Neuronal stem cell (in vitro differentiated cells): ENCODE data around the gene EGLN1.

ENCODE experiments used
- DNase-seq: peaks from one replicate; pipeline ENCODE4 v3.0.0-alpha.2; 2013; ENCODE audit warnings: low spot score
- H2AFZ ChIP-seq: one replicate; pipeline ENCODE4 v1.6.1; 2013; ENCODE audit warnings: mild to moderate bottlenecking, low read length, inconsistent platforms
- H2AK5ac ChIP-seq: 2 replicates; pipeline ENCODE4 v1.6.1; 2013; ENCODE audit warnings: low read depth, mild to moderate bottlenecking, inconsistent platforms, low read length, moderate library complexity, mixed read lengths
- H2BK120ac ChIP-seq: 2 replicates; pipeline ENCODE4 v1.6.1; 2013; ENCODE audit warnings: low read depth, mild to moderate bottlenecking, inconsistent platforms, low read length, moderate library complexity, mixed read lengths
- H2BK12ac ChIP-seq: one replicate; pipeline ENCODE4 v1.6.1; 2013; ENCODE audit warnings: low read length, inconsistent platforms
- H2BK15ac ChIP-seq: 2 replicates; pipeline ENCODE4 v1.6.1; 2013; ENCODE audit warnings: mild to moderate bottlenecking, low read length, inconsistent platforms, mixed read lengths
- H2BK5ac ChIP-seq: one replicate; pipeline ENCODE4 v1.6.1; 2013; ENCODE audit warnings: inconsistent platforms, mild to moderate bottlenecking, low read length, moderate library complexity
- H3K14ac ChIP-seq: one replicate; pipeline ENCODE4 v1.6.1; 2013; ENCODE audit warnings: low read length, inconsistent platforms
- H3K18ac ChIP-seq: 2 replicates; pipeline ENCODE4 v1.6.1; 2013; ENCODE audit warnings: low read length, inconsistent platforms
- H3K23ac ChIP-seq: 2 replicates; pipeline ENCODE4 v1.6.1; 2013; ENCODE audit warnings: low read depth, mild to moderate bottlenecking, mixed read lengths, low read length, inconsistent platforms; ENCODE audit not compliant: poor library complexity
- H3K27ac ChIP-seq: replicated peaks from 3 replicates; pipeline ENCODE4 v1.5.1; 2013; ENCODE audit warnings: low read length, inconsistent platforms
- H3K27me3 ChIP-seq, 3 experiments: 2 replicates each; pipeline ENCODE4 v1.6.1; 2013; ENCODE audit warnings: low read length in 3 of 3, mild to moderate bottlenecking in 2 of 3, inconsistent platforms in 1 of 3, low read depth in 1 of 3, mixed read lengths in 1 of 3, moderate library complexity in 1 of 3; ENCODE audit not compliant: control insufficient read depth in 3 of 3, insufficient read depth in 3 of 3
- H3K36me3 ChIP-seq, 2 donors: replicated peaks in 1 of 2; 2 replicates each; pipeline ENCODE4 v1.6.1; 2013; ENCODE audit warnings: low read length in 2 of 2; ENCODE audit not compliant: control insufficient read depth in 2 of 2, insufficient read depth in 2 of 2
- H3K4ac ChIP-seq: 2 replicates; pipeline ENCODE4 v1.6.1; 2013; ENCODE audit warnings: inconsistent platforms, mild to moderate bottlenecking, low read length, moderate library complexity
- H3K4me1 ChIP-seq, 2 donors: 1 replicate in 1 of 2; 2 replicates in 1 of 2; pipeline ENCODE4 v1.6.1; 2013; ENCODE audit warnings: low read length in 2 of 2, low read depth in 1 of 2; ENCODE audit not compliant: control insufficient read depth in 2 of 2, insufficient read depth in 1 of 2
- H3K4me2 ChIP-seq: one replicate; pipeline ENCODE4 v1.6.1; 2013; ENCODE audit warnings: mild to moderate bottlenecking, low read length, inconsistent platforms; ENCODE audit not compliant: insufficient read depth, poor library complexity, severe bottlenecking
- H3K4me3 ChIP-seq, 2 donors: 2 replicates each; pipeline ENCODE4 v1.5.1; 2013; ENCODE audit warnings: low read length in 2 of 2, mild to moderate bottlenecking in 2 of 2, inconsistent platforms in 1 of 2, moderate library complexity in 1 of 2
- H3K79me1 ChIP-seq: one replicate; pipeline ENCODE4 v1.6.1; 2013; ENCODE audit warnings: low read depth, mild to moderate bottlenecking, inconsistent platforms, low read length, moderate library complexity
- H3K9ac ChIP-seq: one replicate; pipeline ENCODE4 v1.6.1; 2013; ENCODE audit warnings: mild to moderate bottlenecking, low read depth, low read length, inconsistent platforms; ENCODE audit not compliant: poor library complexity
- H3K9me3 ChIP-seq, 2 donors: replicated peaks in 1 of 2; 2 replicates each; pipeline versions ENCODE3 to v1.6.1; 2013; ENCODE audit warnings: low read length in 2 of 2, mild to moderate bottlenecking in 2 of 2, inconsistent platforms in 1 of 2, low read depth in 1 of 2, mixed read lengths in 1 of 2, moderate library complexity in 1 of 2; ENCODE audit not compliant: control insufficient read depth in 2 of 2, insufficient read depth in 1 of 2
- H4K8ac ChIP-seq: one replicate; pipeline ENCODE4 v1.6.1; 2013; ENCODE audit warnings: low read depth, mild to moderate bottlenecking, inconsistent platforms, low read length, moderate library complexity
- H4K91ac ChIP-seq: one replicate; pipeline ENCODE4 v1.6.1; 2013; ENCODE audit warnings: low read length, low read depth, mild to moderate bottlenecking, inconsistent platforms; ENCODE audit not compliant: poor library complexity
- WGBS, 2 donors: extraction: QIAGEN DNeasy Blood & Tissue Kit; methylation state at CpG; one replicate each; pipeline ENCODE4 v1.1.7; 2013; ENCODE audit warnings: missing lambda C conversion rate in 2 of 2, mixed read lengths in 1 of 2; ENCODE audit not compliant: insufficient read length in 2 of 2, insufficient replicate concordance in 1 of 2; ENCODE audit errors: extremely low coverage in 2 of 2; 5-methylcytosine and 5-hydroxymethylcytosine counted together

EGLN1 gene

DNA sequence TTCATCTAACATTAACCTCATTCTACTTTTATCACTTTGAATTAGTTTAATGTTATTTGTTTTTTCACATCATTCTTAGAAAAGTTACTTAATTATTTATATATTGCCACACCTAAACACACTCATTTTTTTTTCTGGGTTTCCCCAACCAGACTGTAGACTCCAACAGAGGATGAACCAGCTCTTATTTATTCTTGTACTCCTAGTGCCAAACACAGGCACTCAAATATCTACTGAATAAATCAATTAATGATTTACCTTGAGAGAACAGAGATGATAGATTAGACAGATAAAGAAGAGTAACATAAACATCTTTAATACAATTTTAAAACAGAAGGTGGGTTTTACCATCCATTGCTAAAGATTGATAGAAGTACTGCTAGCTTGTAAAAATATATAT lies 35.6 kb downstream of the EGLN1 start:
- Histone ChIP-seq H2BK120ac (no peak overlapping the region), H3K18ac (no peak overlapping the region), H3K27ac (no peak overlapping the region), H3K4me2 (no peak overlapping the region), H3K14ac (no peak overlapping the region), H3K9me3 (no peaks in the 10 kb centered on the region), H2BK12ac (no peak overlapping the region), H2BK15ac (no peak overlapping the region), H2AFZ (no peak overlapping the region), H3K9ac (no peak overlapping the region), H2BK5ac (no peak overlapping the region), H3K4ac (no peak overlapping the region), H3K4me1 (no peaks in the 10 kb centered on the region), H4K8ac (no peak overlapping the region), H3K4me3 (no peak overlapping the region), H2AK5ac (no peak overlapping the region), H3K27me3 (no peaks in the 10 kb centered on the region), H3K36me3 (no peaks in the 10 kb centered on the region), H4K91ac (no peak overlapping the region), H3K79me1 (no peaks in the 10 kb centered on the region), H3K23ac (no peak overlapping the region)
- no peak for DNase-seq

DNA sequence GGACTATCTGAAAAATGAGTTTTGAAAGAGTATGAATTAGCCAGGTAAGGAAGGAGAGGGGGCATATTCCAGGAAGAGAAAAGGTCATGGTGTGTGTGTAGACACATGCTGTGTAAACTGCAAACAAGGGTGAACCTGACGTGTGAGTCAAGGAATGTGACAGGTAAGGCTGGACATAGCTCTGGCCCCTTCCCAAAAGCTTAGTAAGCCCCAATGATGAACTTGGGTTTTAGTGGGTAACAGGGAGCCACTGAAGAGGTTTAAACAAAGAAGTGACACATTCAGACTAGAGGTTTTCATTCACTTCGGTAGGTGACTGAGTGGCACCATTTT lies 36.7 kb downstream of the EGLN1 start:
- H3K27me3 ChIP-seq = no peaks in the 10 kb centered on the region
- H3K9me3 ChIP-seq = no peaks in the 10 kb centered on the region
- H2AFZ ChIP-seq = no peak overlapping the region
- no peak overlapping the region for H2BK15ac ChIP-seq
- H3K4me3 ChIP-seq = no peak overlapping the region
- DNase-seq = no peak
- H3K79me1 ChIP-seq = no peaks in the 10 kb centered on the region
- H3K4me2 ChIP-seq = no peak overlapping the region
- no peak overlapping the region for H3K9ac ChIP-seq
- H3K4ac ChIP-seq = no peak overlapping the region
- H3K27ac ChIP-seq = no peak overlapping the region
- H2BK12ac ChIP-seq = no peak overlapping the region
- H3K23ac ChIP-seq = no peak overlapping the region
- no peaks in the 10 kb centered on the region for H3K36me3 ChIP-seq
- H4K91ac ChIP-seq = no peak overlapping the region
- no peak overlapping the region for H4K8ac ChIP-seq
- H2BK5ac ChIP-seq = no peak overlapping the region
- no peaks in the 10 kb centered on the region for H3K4me1 ChIP-seq
- H2BK120ac ChIP-seq = no peak overlapping the region
- no peak overlapping the region for H2AK5ac ChIP-seq
- no peak overlapping the region for H3K18ac ChIP-seq
- no peak overlapping the region for H3K14ac ChIP-seq
- WGBS, 2 donors = no CpG with 5 or more reads among the region's 2 CpGs

DNA sequence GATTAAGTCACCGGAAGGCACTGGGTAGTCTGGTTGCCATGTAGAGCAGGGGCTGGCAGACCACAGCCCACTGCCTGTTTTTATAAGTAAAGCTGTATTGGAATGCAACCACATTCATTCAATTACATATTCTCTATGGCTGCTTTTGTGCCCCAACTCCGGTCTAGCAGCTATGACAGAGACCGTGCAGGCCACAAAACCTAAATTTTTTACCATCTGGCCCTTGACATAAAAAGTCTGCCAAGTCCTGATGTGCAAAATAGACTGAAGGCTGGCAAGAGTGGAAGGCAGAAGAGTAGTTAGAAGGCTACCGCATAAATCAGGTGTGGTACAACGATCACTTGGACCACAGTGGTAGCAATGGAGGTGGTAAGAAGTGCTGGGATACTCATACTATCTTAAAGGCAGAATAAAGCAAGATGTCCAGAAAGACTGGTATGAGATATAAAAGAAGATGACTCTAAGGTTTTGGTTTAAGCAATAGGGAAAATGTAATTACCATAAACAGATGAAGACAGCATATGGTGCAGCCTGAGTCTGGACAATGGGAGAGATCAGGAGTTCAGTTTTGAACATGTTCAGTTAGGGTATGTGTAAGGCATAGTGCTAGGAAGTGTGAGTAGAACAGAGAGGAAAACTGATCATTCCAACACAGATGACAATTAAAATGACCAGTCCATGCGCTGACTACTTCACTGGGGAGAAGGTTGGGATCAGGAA lies 37.2 kb downstream of the EGLN1 start:
- H2BK5ac ChIP-seq = no peak overlapping the region
- WGBS, 2 donors = no CpG with 5 or more reads among the region's 6 CpGs
- H3K4ac ChIP-seq = no peak overlapping the region
- H3K18ac ChIP-seq = no peak overlapping the region
- H4K8ac ChIP-seq = no peak overlapping the region
- no peak for DNase-seq
- no peak overlapping the region for H3K27ac ChIP-seq
- no peak overlapping the region for H3K4me3 ChIP-seq
- no peak overlapping the region for H2BK120ac ChIP-seq
- no peak overlapping the region for H2AK5ac ChIP-seq
- no peak overlapping the region for H3K9ac ChIP-seq
- H3K23ac ChIP-seq = no peak overlapping the region
- H3K27me3 ChIP-seq = no peaks in the 10 kb centered on the region
- no peak overlapping the region for H2BK15ac ChIP-seq
- no peaks in the 10 kb centered on the region for H3K9me3 ChIP-seq
- H2AFZ ChIP-seq = no peak overlapping the region
- H3K4me2 ChIP-seq = no peak overlapping the region
- no peak overlapping the region for H2BK12ac ChIP-seq
- no peaks in the 10 kb centered on the region for H3K79me1 ChIP-seq
- no peaks in the 10 kb centered on the region for H3K4me1 ChIP-seq
- no peaks in the 10 kb centered on the region for H3K36me3 ChIP-seq
- no peak overlapping the region for H4K91ac ChIP-seq
- H3K14ac ChIP-seq = no peak overlapping the region

DNA sequence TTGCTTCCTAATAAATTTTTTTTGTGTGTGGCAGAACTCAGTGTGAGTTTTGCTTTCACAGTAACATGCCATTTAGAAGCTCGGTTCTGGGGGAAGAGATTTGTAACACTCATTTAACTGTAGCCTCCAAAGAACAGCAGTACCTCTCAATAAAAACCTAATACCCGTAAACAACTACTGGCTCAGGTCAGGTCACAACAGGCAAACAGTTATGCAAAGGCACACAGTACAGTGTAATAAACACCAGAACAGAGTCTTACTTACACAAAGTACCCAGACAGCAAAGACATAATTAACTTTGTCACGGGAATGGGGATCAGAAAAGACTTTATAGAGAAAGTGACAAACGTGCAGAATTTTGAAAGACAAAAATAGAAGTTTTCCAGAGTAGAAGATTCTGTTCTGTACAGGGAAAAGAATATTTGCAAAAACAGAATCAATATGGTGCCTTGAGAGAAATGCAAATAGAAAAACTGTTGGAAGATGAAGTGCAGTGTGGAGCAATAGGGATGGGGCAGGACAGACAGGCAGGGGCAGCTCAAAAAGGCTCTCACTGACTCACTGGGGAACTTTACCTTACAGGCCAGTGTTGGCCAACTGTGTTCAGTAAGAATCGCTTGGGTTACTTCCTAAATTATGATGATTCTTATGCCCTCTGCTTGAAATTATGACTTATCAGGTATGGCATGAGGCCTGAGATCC lies 38.8 kb downstream of the EGLN1 start:
- Histone ChIP-seq H3K27me3 (no peaks in the 10 kb centered on the region), H2AFZ (no peak overlapping the region), H2BK120ac (no peak overlapping the region), H3K79me1 (no peaks in the 10 kb centered on the region), H2BK12ac (no peak overlapping the region), H3K36me3 (no peaks in the 10 kb centered on the region), H4K91ac (no peak overlapping the region), H3K23ac (no peak overlapping the region), H3K18ac (no peak overlapping the region), H2BK15ac (no peak overlapping the region), H2BK5ac (no peak overlapping the region), H3K27ac (no peak overlapping the region), H3K4me3 (no peak overlapping the region), H4K8ac (no peak overlapping the region), H3K4me2 (no peak overlapping the region), H3K14ac (no peak overlapping the region), H2AK5ac (no peak overlapping the region), H3K4ac (no peak overlapping the region), H3K4me1 (no peaks in the 10 kb centered on the region), H3K9ac (no peak overlapping the region), H3K9me3 (no peaks in the 10 kb centered on the region)
- no CpG with 5 or more reads among the region's 5 CpGs for WGBS, 2 donors
- DNase-seq = no peak
